NCI-H2107 treated with DMSO at 0.1 percent for 48 hours (cell line): ENCODE data around the gene PLOD3.

ENCODE experiments used
- DNase-seq: peaks from one replicate; lab custom pipeline; 2025; ENCODE audit not compliant: unreplicated experiment; lab: John Stamatoyannopoulos, UW

PLOD3 gene

DNA sequence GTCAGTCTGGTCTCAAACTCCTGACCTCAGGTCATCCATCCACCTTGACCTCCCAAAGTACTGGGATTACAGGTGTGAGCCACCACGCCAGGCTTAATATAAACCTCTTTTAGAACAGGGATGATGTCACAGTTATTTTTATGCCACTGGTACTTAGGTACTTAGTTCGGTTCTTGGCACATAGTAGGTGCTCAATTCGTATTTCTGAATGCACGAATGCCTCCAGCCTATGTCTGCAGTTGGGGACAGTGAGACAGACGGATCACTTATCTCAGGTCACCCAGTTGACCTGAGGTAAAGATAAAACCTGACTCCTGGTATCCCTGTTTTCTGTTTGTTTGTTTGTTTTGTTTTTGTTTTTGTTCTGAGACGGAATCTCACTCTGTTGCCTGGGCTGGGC is 31.2 kb downstream of the PLOD3 start:
- DNase-seq: no peak

DNA sequence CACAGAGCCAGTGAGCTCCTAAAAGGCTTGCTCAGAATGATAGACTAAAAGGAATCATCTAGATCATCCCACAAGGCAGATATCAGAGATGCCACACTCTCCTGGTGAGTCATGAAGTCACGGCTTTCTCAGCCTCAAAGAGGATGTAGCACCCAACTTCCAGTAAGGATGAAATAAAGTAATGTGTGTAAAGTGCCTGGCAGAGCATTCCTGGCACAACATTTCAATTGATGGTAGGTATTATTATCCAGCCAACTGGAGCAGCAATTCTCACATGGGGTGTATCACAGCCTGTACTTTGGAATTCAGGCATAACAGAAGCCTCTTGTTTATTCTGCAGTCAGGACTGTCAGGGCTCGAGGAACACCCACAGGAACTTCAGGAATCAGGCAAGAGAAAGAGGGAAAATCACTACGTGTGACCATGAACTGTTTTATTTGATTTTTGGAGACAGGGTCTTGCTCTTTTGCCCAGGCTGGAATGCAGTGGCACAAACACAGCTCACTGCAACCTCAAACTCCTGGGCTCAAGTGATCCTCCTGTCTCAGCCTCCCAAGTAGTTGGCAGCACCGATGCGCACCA is 32.0 kb downstream of the PLOD3 start:
- DNase-seq: no peak

GRCh38 chr7:101180130-101180755 is 37.1 kb downstream of the PLOD3 start, which contains the start of gene NAT16:
Gene NAT16, minus strand, starts transcription at chr7:101180293. Its CDS starts 5,486 bp downstream, at chr7:101174807.
- no peak for DNase-seq

GRCh38 chr7:101179713-101180112 is 37.7 kb downstream of the PLOD3 start:
- no peak for DNase-seq

GRCh38 chr7:101179117-101179516 is 38.3 kb downstream of the PLOD3 start:
- DNase-seq: peak; percentile 14

DNA sequence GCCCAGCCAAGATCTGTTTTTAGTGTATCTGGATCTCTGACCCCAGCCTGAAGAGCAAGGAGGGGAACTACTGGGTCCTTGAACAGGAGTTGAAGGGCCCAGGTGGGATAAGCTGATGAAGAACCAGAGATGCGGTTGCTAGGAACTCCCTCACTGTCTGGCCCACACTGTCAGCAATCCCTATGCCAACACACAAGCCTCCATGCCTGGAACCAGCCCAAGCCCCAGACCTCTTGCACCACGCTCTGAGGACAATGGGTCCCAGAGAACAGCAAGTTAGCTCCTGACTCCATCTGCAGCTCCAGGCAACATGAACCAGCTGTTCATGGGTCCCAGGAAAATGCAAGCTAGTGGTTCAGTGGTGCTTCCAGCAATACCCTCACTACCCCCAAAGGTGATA is 39.7 kb downstream of the PLOD3 start:
- DNase-seq: no peak

GRCh38 chr7:101175664-101176063 is 41.7 kb downstream of the PLOD3 start:
- no peak for DNase-seq

- no peak for DNase-seq
These were observed 43.0 kb downstream of the PLOD3 start for GRCh38 chr7:101174322-101174854.

DNA sequence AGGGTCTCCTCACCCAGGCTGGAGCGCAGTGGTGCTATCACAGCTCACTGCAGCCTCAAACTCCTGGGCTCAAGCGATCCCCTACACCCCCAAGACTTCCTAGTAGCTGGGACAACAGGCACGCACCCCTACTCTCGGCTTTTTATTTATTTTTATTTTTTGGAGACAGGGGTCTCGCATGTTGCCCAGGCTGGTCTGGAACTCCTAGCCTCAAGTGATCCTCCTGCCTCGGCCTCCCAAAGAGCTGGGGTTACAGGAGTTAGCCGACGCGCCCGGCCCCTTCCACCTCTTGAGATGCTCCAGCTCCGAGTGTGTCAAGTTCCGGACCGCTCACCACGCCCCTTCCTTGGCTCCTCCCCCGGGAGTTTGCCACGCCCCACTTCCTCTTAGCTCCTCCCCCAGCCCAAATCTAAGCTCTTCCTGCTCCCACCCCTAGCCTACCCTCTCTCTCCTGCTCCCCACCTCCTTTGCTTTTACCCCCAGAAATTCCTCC is 43.6 kb downstream of the PLOD3 start:
- no peak for DNase-seq

DNA sequence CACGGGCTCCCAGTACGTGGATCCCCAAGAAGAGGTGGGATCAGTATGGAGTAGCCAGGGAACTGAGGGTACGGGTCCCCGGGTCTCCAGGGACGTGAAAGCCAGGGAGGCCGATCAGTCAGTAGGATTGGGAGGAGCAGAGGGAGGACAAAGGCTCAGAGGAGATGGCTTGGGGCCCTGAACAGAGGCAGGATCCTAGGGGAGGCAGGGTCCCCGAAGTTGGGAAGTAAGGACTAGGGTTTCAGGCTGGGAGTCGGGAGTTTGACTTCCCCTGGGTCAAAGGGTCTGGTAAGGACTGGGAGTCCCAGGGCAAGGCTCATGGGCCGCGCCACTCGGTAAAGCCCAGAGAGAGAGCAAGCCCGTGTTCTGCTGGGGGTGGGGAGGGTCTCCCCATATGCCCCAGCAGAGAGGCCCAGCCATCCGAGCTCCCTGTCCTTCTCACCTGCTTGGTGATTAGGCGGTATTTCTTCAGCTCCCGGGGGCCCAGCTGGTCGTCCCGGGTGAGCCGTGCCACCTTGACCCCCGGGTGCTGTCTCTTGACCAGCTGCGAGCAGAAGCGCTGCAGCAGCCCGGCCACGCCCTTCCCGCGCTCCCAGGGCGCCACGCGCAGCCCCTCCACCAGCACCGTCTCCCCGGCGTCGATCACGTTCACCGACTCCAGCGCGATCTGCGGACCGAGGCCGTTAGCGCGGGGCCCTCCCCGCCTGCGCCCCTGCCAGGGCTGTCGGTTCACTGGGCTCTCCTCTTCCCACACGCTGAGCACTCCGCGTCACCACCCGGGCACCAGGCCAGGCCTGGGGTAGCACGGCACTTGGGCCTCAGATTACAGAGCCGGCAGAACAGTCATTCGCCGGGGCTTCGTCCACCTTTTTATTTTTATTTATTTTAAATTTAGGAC is 44.3 kb downstream of the PLOD3 start:
- DNase-seq: peak; percentile 64

GRCh38 chr7:101172005-101172853 is 45.2 kb downstream of the PLOD3 start:
- peak; percentile 30 for DNase-seq

DNA sequence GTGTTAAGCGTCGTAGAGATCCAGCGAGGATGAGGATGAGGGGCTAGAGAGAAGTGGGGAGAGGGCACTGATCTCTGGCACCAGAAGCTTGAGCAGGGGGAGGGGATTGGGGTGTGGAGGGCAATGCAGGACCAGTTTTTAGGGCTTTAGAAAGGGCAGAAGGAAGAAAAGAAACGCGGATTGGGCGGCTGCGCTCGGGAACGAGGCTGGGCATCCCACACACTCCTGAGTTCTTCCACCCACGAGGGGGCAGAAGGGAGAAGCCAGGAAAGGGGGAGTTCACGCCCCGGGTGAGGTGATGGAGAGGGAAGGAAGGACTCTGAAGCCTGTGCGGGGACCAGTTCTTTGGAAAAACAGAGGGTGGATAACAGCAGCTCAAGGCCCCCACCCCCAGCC is 45.9 kb downstream of the PLOD3 start:
- no peak for DNase-seq

- DNase-seq: no peak
These were observed 46.6 kb downstream of the PLOD3 start for GRCh38 chr7:101170617-101171441.

DNA sequence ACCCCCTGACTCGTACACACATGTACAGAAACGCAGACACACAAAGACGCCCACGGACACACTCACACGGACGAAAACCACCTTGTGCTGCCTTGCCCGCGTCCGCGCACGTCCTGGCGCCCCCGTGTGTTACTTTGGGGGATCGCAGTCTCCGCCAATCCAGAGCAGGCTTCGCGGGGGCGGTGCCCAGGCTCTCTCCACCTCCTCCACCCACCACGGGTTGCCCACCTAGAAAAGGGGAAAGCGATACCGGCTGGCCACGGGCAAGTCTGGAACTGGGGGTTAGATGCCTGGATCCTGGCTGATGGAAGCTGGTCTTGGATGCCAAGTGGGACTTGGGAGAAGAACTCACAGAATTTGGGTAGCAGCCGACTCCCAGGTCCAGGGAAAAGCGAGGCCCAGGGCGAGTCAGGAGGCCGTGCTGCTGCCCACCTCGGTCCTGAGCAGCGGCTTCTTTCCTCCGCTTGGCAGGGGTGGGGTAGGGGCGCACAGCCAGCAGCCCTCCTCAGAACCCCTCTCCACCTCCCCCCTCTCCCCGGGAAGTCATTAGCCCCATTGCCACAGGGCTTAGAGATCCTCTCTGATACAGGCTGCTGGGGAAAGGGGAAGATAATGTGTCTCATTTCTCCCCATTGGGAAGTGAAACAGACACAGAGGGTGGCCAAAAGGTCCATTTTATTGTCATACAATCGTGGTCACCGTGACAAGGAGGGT is 47.4 kb downstream of the PLOD3 start:
- DNase-seq: no peak

DNA sequence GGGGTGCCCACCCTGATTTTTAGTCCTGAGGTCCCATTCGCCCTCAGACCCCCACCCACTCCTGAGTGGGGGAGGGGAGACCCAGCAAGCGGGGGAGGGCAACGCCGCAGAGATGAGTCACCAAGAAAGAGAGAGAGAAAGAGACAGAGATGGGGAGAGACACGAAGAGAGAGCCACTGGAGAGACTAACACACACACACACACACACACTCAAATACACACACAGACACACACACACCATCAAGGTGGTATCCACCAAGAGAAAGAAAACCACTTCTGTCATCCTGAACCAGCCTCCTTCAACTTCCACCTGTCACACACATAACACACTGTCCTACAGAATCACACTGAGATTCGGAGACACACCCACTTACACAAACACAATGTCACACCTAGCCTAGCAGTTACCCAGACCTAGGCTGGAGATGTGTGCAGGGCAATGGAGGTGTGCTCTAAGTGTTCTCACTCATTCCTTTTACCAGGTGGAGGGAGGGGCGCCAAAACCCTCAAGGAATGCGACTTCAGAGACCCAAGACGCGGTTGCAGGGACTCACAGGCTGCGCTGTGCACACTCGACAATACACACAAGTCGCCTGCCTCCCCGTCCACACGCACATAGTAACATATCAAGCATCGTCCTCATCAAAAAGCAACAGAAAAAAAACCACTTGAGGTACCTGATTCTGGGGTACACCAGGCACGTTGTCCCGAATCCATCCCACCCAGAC is 48.1 kb downstream of the PLOD3 start:
- DNase-seq: no peak

- DNase-seq: no peak
These were observed 48.9 kb downstream of the PLOD3 start for GRCh38 chr7:101168412-101169049.

DNA sequence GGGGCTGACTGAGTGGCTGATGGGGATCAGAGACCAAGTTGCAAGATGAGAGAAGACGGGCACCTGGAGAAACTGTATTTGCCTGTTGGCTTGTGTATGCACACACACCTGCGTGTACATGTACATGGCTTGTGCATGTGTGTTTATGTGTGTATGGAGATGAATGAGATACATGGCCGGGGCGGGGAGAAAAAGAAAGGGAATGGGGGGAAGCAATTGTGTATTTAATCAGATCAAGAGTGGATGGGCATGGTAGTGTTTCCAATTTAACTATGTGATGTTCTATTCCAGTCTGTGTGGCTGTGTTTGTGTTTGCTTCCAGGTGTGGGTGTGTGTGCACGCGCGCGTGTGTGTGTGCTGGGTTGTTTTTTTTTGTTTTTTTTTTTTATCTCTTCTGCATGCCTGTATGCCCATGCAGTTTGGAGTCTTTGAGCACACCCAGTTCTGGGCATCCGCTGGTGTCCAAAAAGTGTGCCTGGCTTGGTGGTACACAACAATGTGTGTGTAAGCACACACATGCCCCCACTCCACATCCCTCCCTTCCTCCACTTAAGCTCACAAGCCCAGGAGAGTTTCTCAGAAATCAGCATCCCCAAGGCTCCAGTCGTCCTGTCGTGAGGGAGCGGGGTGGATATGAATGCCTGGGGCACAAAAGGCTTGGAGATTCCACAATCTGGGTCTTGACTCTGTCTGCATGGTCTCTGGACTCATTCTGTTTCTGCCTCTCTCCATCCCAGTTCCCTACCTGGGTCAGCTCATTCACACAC is 49.6 kb downstream of the PLOD3 start:
- no peak for DNase-seq
